IMR-90 (cell line): ENCODE results near the gene PUM2. TPM values are rescaled to one million over a fixed set of nuclear protein-coding genes. Genes with fewer than 3 reads are reported as not detected.
"Not testable (repeated sequence)": the region's sequence is repeated elsewhere in the genome, so short reads cannot be mapped to it uniquely, and the experiment has no call there.

Experiments
- ATAC-seq: fragments of 200-7000 bp; cut with Tn5 transposase; 2 replicates; pipeline ENCODE4 v1.9.1; 2020; ENCODE audit warnings: low read depth, mild to moderate bottlenecking, moderate library complexity
- BruUV-seq: library from RNA; stranded (reverse); fragments of 400-500 nt; replicated peaks from 2 replicates; lab custom pipeline; 2021; lab: Mats Ljungman, UMichigan
- CTCF ChIA-PET: fragments of 300-600 bp; formaldehyde crosslinking; extraction: SDS; loops from one replicate; lab custom pipeline; 2021; ENCODE audit warnings: antibody characterized with exemption; lab: Yijun Ruan, JAX
- POLR2A ChIA-PET: fragments of 300-600 bp; sonication (Branson Sonifier 250); formaldehyde crosslinking; loops from one replicate; lab custom pipeline; 2022; ENCODE audit warnings: antibody characterized with exemption; ENCODE audit not compliant: unreplicated experiment; lab: Charles Lee
- DNase-seq: peaks from one replicate; pipeline ENCODE4 v3.0.0; 2013
- H2AFZ ChIP-seq: replicated peaks from 2 replicates; pipeline ENCODE3; 2013; ENCODE audit warnings: low read length, mild to moderate bottlenecking; ENCODE audit not compliant: poor library complexity
- H2AK5ac ChIP-seq: 2 replicates; pipeline ENCODE4 v1.6.1; 2013; ENCODE audit warnings: low read depth, low read length, inconsistent platforms
- H2AK9ac ChIP-seq: replicated peaks from 2 replicates; pipeline ENCODE3; 2013; ENCODE audit warnings: mild to moderate bottlenecking, low read depth, low read length, moderate library complexity; ENCODE audit not compliant: poor library complexity
- H2BK120ac ChIP-seq: 2 replicates; pipeline ENCODE4 v1.6.1; 2013; ENCODE audit warnings: low read depth, low read length, inconsistent platforms
- H2BK15ac ChIP-seq: 3 replicates; pipeline ENCODE4 v1.6.1; 2013; ENCODE audit warnings: low read depth, low read length, inconsistent platforms
- H2BK20ac ChIP-seq: 2 replicates; pipeline ENCODE4 v1.6.1; 2013; ENCODE audit warnings: low read depth, mild to moderate bottlenecking, inconsistent platforms, low read length, moderate library complexity
- H2BK5ac ChIP-seq: 2 replicates; pipeline ENCODE4 v1.6.1; 2013; ENCODE audit warnings: mild to moderate bottlenecking, low read depth, low read length, inconsistent platforms; ENCODE audit not compliant: poor library complexity, severe bottlenecking
- H3K14ac ChIP-seq: replicated peaks from 2 replicates; pipeline ENCODE4 v1.6.1; 2013; ENCODE audit warnings: low read depth, low read length, inconsistent platforms
- H3K18ac ChIP-seq: 2 replicates; pipeline ENCODE4 v1.6.1; 2013; ENCODE audit warnings: low read depth, low read length, control low read depth
- H3K23ac ChIP-seq: 2 replicates; pipeline ENCODE4 v1.6.1; 2013; ENCODE audit warnings: low read depth, low read length, inconsistent platforms
- H3K27ac ChIP-seq: 2 replicates; pipeline ENCODE4 v1.5.1; 2013; ENCODE audit warnings: mild to moderate bottlenecking, control low read depth, low read length; ENCODE audit not compliant: insufficient read depth
- H3K27me3 ChIP-seq: 2 replicates; pipeline ENCODE4 v1.6.1; 2013; ENCODE audit warnings: low read length; ENCODE audit not compliant: control insufficient read depth, insufficient read depth
- H3K36me3 ChIP-seq: 2 replicates; pipeline ENCODE4 v1.6.1; 2013; ENCODE audit warnings: low read length, mixed read lengths; ENCODE audit not compliant: control insufficient read depth, insufficient read depth
- H3K4ac ChIP-seq: 2 replicates; pipeline ENCODE4 v1.6.1; 2013; ENCODE audit warnings: low read depth, low read length, inconsistent platforms
- H3K4me1 ChIP-seq: 2 replicates; pipeline ENCODE4 v1.6.1; 2013; ENCODE audit warnings: low read length, mixed read lengths; ENCODE audit not compliant: control insufficient read depth, insufficient read depth
- H3K4me2 ChIP-seq: 2 replicates; pipeline ENCODE4 v1.6.1; 2013; ENCODE audit warnings: low read depth, mild to moderate bottlenecking, control low read depth, low read length, moderate library complexity
- H3K4me3 ChIP-seq: 2 replicates; pipeline ENCODE4 v1.5.1; 2013; ENCODE audit warnings: low read depth, mild to moderate bottlenecking, control low read depth, low read length, moderate library complexity; ENCODE audit not compliant: insufficient read depth
- H3K56ac ChIP-seq: 2 replicates; pipeline ENCODE4 v1.6.1; 2013; ENCODE audit warnings: low read length, inconsistent platforms; ENCODE audit not compliant: insufficient read depth; ENCODE audit errors: extremely low read depth
- H3K79me1 ChIP-seq, 2 experiments: 2 replicates each; pipeline ENCODE4 v1.6.1; 2013; ENCODE audit warnings: low read length in 2 of 2, inconsistent platforms in 1 of 2, low read depth in 1 of 2
- H3K9ac ChIP-seq: 2 replicates; pipeline ENCODE4 v1.6.1; 2013; ENCODE audit warnings: low read depth, low read length, control low read depth
- H3K9me1 ChIP-seq: 2 replicates; pipeline ENCODE4 v1.6.1; 2013; ENCODE audit warnings: low read length, inconsistent platforms; ENCODE audit not compliant: insufficient read depth
- H3K9me3 ChIP-seq: 2 replicates; pipeline ENCODE4 v1.6.1; 2013; ENCODE audit warnings: low read length; ENCODE audit not compliant: control insufficient read depth, insufficient read depth
- H4K20me1 ChIP-seq: 2 replicates; pipeline ENCODE4 v1.6.1; 2013; ENCODE audit warnings: low read length, inconsistent platforms; ENCODE audit not compliant: insufficient read depth
- H4K5ac ChIP-seq: 2 replicates; pipeline ENCODE4 v1.6.1; 2013; ENCODE audit warnings: mild to moderate bottlenecking, low read depth, low read length, control low read depth
- H4K8ac ChIP-seq, 2 experiments: 2 replicates each; pipeline ENCODE4 v1.6.1; 2013; ENCODE audit warnings: low read depth in 2 of 2, low read length in 2 of 2, control low read depth in 1 of 2, inconsistent platforms in 1 of 2
- H4K91ac ChIP-seq: 2 replicates; pipeline ENCODE4 v1.6.1; 2013; ENCODE audit warnings: low read depth, low read length, inconsistent platforms; ENCODE audit not compliant: insufficient read depth
- RAD21 ChIP-seq: IDR thresholded peaks from 2 replicates; pipeline ENCODE4 v1.6.1; 2012; ENCODE audit warnings: low read length, improper control_type of control experiment
- RFX5 ChIP-seq: IDR thresholded peaks from 2 replicates; pipeline ENCODE4 v1.8.0; 2012; ENCODE audit warnings: low read depth, mild to moderate bottlenecking, low read length, moderate library complexity
- SMC3 ChIP-seq: fragments of 150-350 bp; IDR thresholded peaks from 2 replicates; pipeline ENCODE4 v1.6.1; 2016; ENCODE audit warnings: low read depth, mild to moderate bottlenecking, antibody characterized with exemption, low read length, moderate library complexity
- WGBS, 2 experiments: methylation state at CpG; one replicate each; pipeline versions ENCODE4 v1.1.5 to v1.1.7; 2013; ENCODE audit warnings: missing lambda C conversion rate in 2 of 2; ENCODE audit not compliant: insufficient read length in 1 of 2; ENCODE audit errors: extremely low coverage in 2 of 2; 5-methylcytosine and 5-hydroxymethylcytosine counted together
- dilution Hi-C: fragments of 300-500 bp; cut with HindIII; formaldehyde crosslinking; loops from one replicate; pipeline ENCODE4 v1.14.3; 2018; ENCODE audit warnings: low sequenced_read_pairs; ENCODE audit not compliant: unreplicated experiment
- in situ Hi-C: fragments of 300-500 bp; cut with MboI; formaldehyde crosslinking; loops from 3 replicates; pipeline ENCODE4 v1.14.3; 2019; ENCODE audit warnings: low sequenced_read_pairs, inconsistent platforms, mixed read lengths
- intact Hi-C: fragments of 100-400 bp; cut with micrococcal nuclease; formaldehyde crosslinking; loops from 2 replicates; pipeline ENCODE4 v1.10.0; 2022
- polyA plus RNA-seq, 3 experiments: library from polyadenylated mRNA; depleted of rRNA; stranded (reverse); fragments of >200 nt; gene quantifications; 2 replicates each; pipeline ENCODE4 v1.2.3, GENCODE V29; 2012; ENCODE audit warnings: low replicate concordance in 1 of 3
- total RNA-seq: library from RNA; depleted of rRNA; stranded (reverse); fragments of >200 nt; gene quantifications from 2 replicates; pipeline ENCODE4 v1.2.3, GENCODE V29; 2012

Gene PUM2
- total and polyA plus RNA-seq, 2 of the 4 experiments (the other 2 are of a cell fraction) = 18.8 to 38.4 TPM

GRCh38 chr2:20368706-20369105 is 18.1 kb upstream of the PUM2 start:
- H2AK9ac ChIP-seq = no peak overlapping the region
- H3K36me3 ChIP-seq = no peaks in the 10 kb centered on the region
- peaks cover 11% of the 10 kb centered on the region for H3K4me1 ChIP-seq
- ChIA-PET POLR2A (no interaction called here), CTCF (interaction anchor here (0.9 to 1.7 kb wide), 2 partner anchors 12 to 42 kb away, joined by 4 read pairs; no protein-coding TSS in a partner anchor)
- peaks cover 4% of the 10 kb centered on the region for H3K9me1 ChIP-seq
- H3K4me3 ChIP-seq = no peak overlapping the region
- H3K27ac ChIP-seq = no peak overlapping the region
- H3K18ac ChIP-seq = no peak overlapping the region
- no peak overlapping the region for H4K8ac ChIP-seq
- H3K14ac ChIP-seq = no peak overlapping the region
- TF ChIP-seq RAD21 = no peak
- no peak for TF ChIP-seq RFX5
- TF ChIP-seq SMC3 = no peak
- H4K91ac ChIP-seq = no peak overlapping the region
- H3K4ac ChIP-seq = no peak overlapping the region
- H3K4me2 ChIP-seq = no peak overlapping the region
- WGBS, 2 experiments = no CpG with 5 or more reads among the region's 3 CpGs
- no peaks in the 10 kb centered on the region for H3K9me3 ChIP-seq
- no peak overlapping the region for H3K56ac ChIP-seq
- no peak overlapping the region for H2BK5ac ChIP-seq
- H3K9ac ChIP-seq = no peak overlapping the region
- no peak for ATAC-seq
- no peak overlapping the region for H2AFZ ChIP-seq
- H3K23ac ChIP-seq = no peak overlapping the region
- H3K27me3 ChIP-seq = no peaks in the 10 kb centered on the region
- BruUV-seq = no TSS peak
- no peak overlapping the region for H2AK5ac ChIP-seq
- no peak overlapping the region for H4K5ac ChIP-seq
- intact Hi-C loops = no loop called here
- H2BK15ac ChIP-seq = no peak overlapping the region
- H2BK120ac ChIP-seq = no peak overlapping the region
- H4K20me1 ChIP-seq = no peaks in the 10 kb centered on the region; the same call in 1 of the 2 replicates
- H2BK20ac ChIP-seq = no peak overlapping the region
- H3K79me1 ChIP-seq = no peaks in the 10 kb centered on the region
- DNase-seq = peak; percentile 29
- dilution Hi-C loops = no loop called here
- in situ Hi-C loops = no loop called here

GRCh38 chr2:20367929-20368328 is 17.3 kb upstream of the PUM2 start:
- ATAC-seq, POLR2A ChIA-PET, H3K27ac ChIP-seq, H3K23ac ChIP-seq, H3K56ac ChIP-seq, H3K9me3 ChIP-seq, H4K20me1 ChIP-seq, intact Hi-C loops, H3K18ac ChIP-seq, H2BK20ac ChIP-seq, H3K36me3 ChIP-seq, dilution Hi-C loops, H3K4me2 ChIP-seq, H4K5ac ChIP-seq, H4K91ac ChIP-seq, DNase-seq, H2BK15ac ChIP-seq, H2AK9ac ChIP-seq, H2BK120ac ChIP-seq, H3K9me1 ChIP-seq, H3K79me1 ChIP-seq, H3K4ac ChIP-seq, H2BK5ac ChIP-seq, in situ Hi-C loops, H2AK5ac ChIP-seq, H4K8ac ChIP-seq, BruUV-seq, H2AFZ ChIP-seq, H3K27me3 ChIP-seq, H3K9ac ChIP-seq, H3K4me3 ChIP-seq, H3K14ac ChIP-seq: not testable (repeated sequence)
- WGBS, 2 experiments = 40% methylated on average over 1 of the region's 3 CpGs; no CpG with 5 or more reads in 1 of the 2 experiments
- H3K4me1 ChIP-seq = peaks cover 12% of the 10 kb centered on the region
- CTCF ChIA-PET = interaction anchor here (0.9 kb wide), 1 partner anchor 11 kb away, joined by 4 read pairs; no protein-coding TSS in a partner anchor
